Neural cell (in vitro differentiated cells): ENCODE measurements around the gene APRT. TPM values are rescaled to one million over a fixed set of nuclear protein-coding genes. Genes with fewer than 3 reads are reported as not detected.
A peak's percentile ranks its signal among the peaks of the same experiment; 100 is the strongest.

Source experiments
- H2AFZ ChIP-seq: fragments of 200-600, 300-800 bp; sonication (generic), shearing (Covaris generic); 2 replicates; pipeline ENCODE4 v1.6.0; 2014; ENCODE audit warnings: low read depth, mild to moderate bottlenecking, antibody characterized with exemption, low read length, moderate library complexity
- H3F3A ChIP-seq: fragments of 200-600 bp; shearing (Covaris generic); 2 replicates; pipeline ENCODE4 v1.6.1; 2016; ENCODE audit warnings: mild to moderate bottlenecking, moderate library complexity, mixed read lengths, antibody characterized with exemption, low read length; ENCODE audit not compliant: insufficient read depth, poor library complexity, severe bottlenecking
- H3K27ac ChIP-seq: fragments of 200-600, 300-800 bp; sonication (generic), shearing (Covaris generic); 2 replicates; pipeline ENCODE4 v1.5.1; 2014; ENCODE audit warnings: mild to moderate bottlenecking, low read length, moderate library complexity
- H3K27me3 ChIP-seq: fragments of 300-800, 200-600 bp; sonication (generic), shearing (Covaris generic); 2 replicates; pipeline ENCODE4 v1.6.0; 2014; ENCODE audit warnings: mild to moderate bottlenecking, low read depth, low read length, moderate library complexity; ENCODE audit not compliant: insufficient read depth
- H3K36me3 ChIP-seq: fragments of 300-800, 200-600 bp; sonication (generic), shearing (Covaris generic); 2 replicates; pipeline ENCODE4 v1.5.1; 2014; ENCODE audit warnings: mild to moderate bottlenecking, antibody characterized with exemption, low read length, moderate library complexity; ENCODE audit not compliant: insufficient read depth
- H3K4me2 ChIP-seq: fragments of 300-800, 200-600 bp; sonication (generic), shearing (Covaris generic); 2 replicates; pipeline ENCODE4 v1.6.0; 2014; ENCODE audit warnings: mild to moderate bottlenecking, low read length
- H3K4me3 ChIP-seq: fragments of 300-800, 200-600 bp; sonication (generic), shearing (Covaris generic); 2 replicates; pipeline ENCODE4 v1.5.1; 2014; ENCODE audit warnings: mild to moderate bottlenecking, low read length, moderate library complexity
- H3K79me2 ChIP-seq: fragments of 200-600 bp; shearing (Covaris generic); replicated peaks from 2 replicates; pipeline ENCODE4 v1.6.0; 2014; ENCODE audit warnings: mild to moderate bottlenecking, low read length, moderate library complexity; ENCODE audit not compliant: insufficient read depth
- H3K9ac ChIP-seq: fragments of 300-800, 200-600 bp; sonication (generic), shearing (Covaris generic); 2 replicates; pipeline ENCODE4 v1.6.1; 2016; ENCODE audit warnings: mild to moderate bottlenecking, low read length, mixed read lengths
- H3K9me2 ChIP-seq: fragments of 200-600 bp; shearing (Covaris generic); 2 replicates; pipeline ENCODE4 v1.6.1; 2016; ENCODE audit warnings: mild to moderate bottlenecking, low read length, mixed read lengths; ENCODE audit not compliant: insufficient read depth
- H3K9me3 ChIP-seq: fragments of 200-600, 300-800 bp; sonication (generic), shearing (Covaris generic); 2 replicates; pipeline ENCODE4 v1.6.1; 2016; ENCODE audit warnings: mild to moderate bottlenecking, mixed run types, low read length, moderate library complexity, mixed read lengths
- H4K20me1 ChIP-seq: fragments of 200-600 bp; shearing (Covaris generic); 2 replicates; pipeline ENCODE4 v1.6.1; 2016; ENCODE audit warnings: mild to moderate bottlenecking, mixed run types; ENCODE audit not compliant: insufficient read depth
- EP300 ChIP-seq: fragments of 450-650 bp; conservative IDR thresholded peaks from 2 replicates; pipeline ENCODE4 v1.6.1; 2014; ENCODE audit warnings: antibody characterized with exemption, mild to moderate bottlenecking, moderate library complexity; ENCODE audit not compliant: poor library complexity, severe bottlenecking
- EZH2 ChIP-seq: fragments of 200-600, 300-800 bp; shearing (Covaris generic), sonication (generic); IDR thresholded peaks from 2 replicates; pipeline ENCODE4 v1.6.1; 2014; ENCODE audit warnings: antibody characterized with exemption, low read length, borderline replicate concordance, mild to moderate bottlenecking; ENCODE audit not compliant: insufficient read depth, poor library complexity, severe bottlenecking
- MXI1 ChIP-seq: fragments of 450-650 bp; conservative IDR thresholded peaks from 2 replicates; pipeline ENCODE4 v1.6.1; 2014; ENCODE audit warnings: antibody characterized with exemption, mild to moderate bottlenecking; ENCODE audit not compliant: poor library complexity, severe bottlenecking
- POLR2AphosphoS5 ChIP-seq: IDR thresholded peaks from 2 replicates; pipeline ENCODE4 v1.6.1; 2012
- RAD21 ChIP-seq: fragments of 450-650 bp; conservative IDR thresholded peaks from 2 replicates; pipeline ENCODE4 v1.6.1; 2014; ENCODE audit warnings: antibody characterized with exemption, mild to moderate bottlenecking, moderate library complexity
- SMC3 ChIP-seq: fragments of 450-650 bp; conservative IDR thresholded peaks from 2 replicates; pipeline ENCODE4 v1.6.1; 2014; ENCODE audit warnings: antibody characterized with exemption, mild to moderate bottlenecking, moderate library complexity; ENCODE audit not compliant: poor library complexity
- TAF1 ChIP-seq: IDR thresholded peaks from 2 replicates; pipeline ENCODE4 v1.6.1; 2012; ENCODE audit warnings: low read depth
- polyA plus RNA-seq: library from polyadenylated mRNA; depleted of rRNA; stranded (reverse); fragments of >200 nt; gene quantifications from 2 replicates; pipeline ENCODE4 v1.2.3, GENCODE V29; 2014
- TF ChIP-seq, protein P1 (sequence below): fragments of 450-650 bp; IDR thresholded peaks from 2 replicates; pipeline ENCODE4 v1.5.1; 2014; ENCODE audit warnings: antibody characterized with exemption, mild to moderate bottlenecking, moderate library complexity; ENCODE audit not compliant: poor library complexity, severe bottlenecking
- TF ChIP-seq, protein P2 (sequence below): IDR thresholded peaks from 2 replicates; pipeline ENCODE4 v1.6.1; 2012; ENCODE audit warnings: borderline replicate concordance

APRT gene
- polyA plus RNA-seq, 1 donor from 2014 or later: 52.0 TPM

DNA sequence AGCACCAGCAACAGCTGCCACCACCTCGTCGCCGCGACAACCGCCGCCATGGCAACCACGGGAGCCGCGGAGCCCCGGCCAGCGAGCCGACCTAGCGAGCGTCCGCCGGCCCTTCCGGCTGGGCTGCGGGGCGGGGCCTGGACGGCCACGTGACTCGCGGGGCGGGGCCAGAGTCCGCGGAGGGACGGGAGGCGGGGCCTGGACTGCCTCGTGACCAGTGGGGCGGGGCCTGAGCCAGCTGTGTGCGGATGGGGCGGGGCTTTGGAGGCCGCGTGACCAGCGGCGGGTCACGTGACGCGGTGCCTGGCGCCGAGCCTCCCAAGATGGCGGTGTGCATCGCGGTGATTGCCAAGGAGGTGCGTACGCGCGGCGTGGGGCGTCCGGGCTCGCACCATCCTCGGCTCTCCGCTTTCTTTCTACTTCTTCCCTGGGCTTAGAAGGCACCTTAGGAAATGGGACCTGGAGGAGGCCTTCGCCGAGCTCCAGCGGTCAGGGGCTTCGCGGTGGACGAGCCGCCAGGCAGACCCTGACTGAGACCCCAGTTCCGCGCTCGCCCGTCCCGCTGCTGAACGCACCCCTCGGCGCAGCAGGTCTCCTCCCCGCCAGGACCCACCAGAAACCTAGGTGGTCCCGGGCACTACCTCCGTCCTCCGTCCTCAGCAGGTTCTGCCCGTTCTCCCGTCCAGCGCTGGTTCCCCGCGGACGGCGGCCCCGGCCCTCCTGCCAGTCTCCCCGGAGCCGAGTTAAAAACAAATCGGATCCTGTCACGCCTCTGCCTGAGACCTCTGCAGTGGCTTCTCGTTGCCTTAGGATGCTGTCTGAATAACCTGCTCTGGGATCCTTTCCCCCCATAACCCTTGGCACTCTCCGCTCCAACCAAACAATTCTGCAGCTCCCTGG, 45.4 kb upstream of the APRT start, which contains the start of the genes GALNS and TRAPPC2L:
Gene GALNS (minus strand): TSS at position 120 of the 900 bp plus-strand sequence. CDS start 70 bp downstream, at position 50.
Gene TRAPPC2L (plus strand): TSS at position 300 of the 900 bp plus-strand sequence. CDS start 24 bp downstream, at position 324.
- H3K27ac ChIP-seq: peak within 1 kb of the TSS; percentile 48
- H3K4me3 ChIP-seq: peak within 1 kb of the TSS; percentile 82
- no peaks in the 10 kb centered on the region for H3K9me3 ChIP-seq
- H3K27me3 ChIP-seq: no peaks in the 10 kb centered on the region
- H3K9ac ChIP-seq: peak within 1 kb of the TSS; percentile 74
- H3K79me2 ChIP-seq: no peaks in the 10 kb centered on the region
- no peaks in the 10 kb centered on the region for H3K36me3 ChIP-seq
- TF ChIP-seq MXI1 (peak; percentile 94), SMC3 (peak; percentile 26), EP300 (peak; percentile 8), RAD21 (no peak), POLR2AphosphoS5 (peak; percentile 94), TAF1 (peak; percentile 83)
- TF ChIP-seq, protein P1, sequence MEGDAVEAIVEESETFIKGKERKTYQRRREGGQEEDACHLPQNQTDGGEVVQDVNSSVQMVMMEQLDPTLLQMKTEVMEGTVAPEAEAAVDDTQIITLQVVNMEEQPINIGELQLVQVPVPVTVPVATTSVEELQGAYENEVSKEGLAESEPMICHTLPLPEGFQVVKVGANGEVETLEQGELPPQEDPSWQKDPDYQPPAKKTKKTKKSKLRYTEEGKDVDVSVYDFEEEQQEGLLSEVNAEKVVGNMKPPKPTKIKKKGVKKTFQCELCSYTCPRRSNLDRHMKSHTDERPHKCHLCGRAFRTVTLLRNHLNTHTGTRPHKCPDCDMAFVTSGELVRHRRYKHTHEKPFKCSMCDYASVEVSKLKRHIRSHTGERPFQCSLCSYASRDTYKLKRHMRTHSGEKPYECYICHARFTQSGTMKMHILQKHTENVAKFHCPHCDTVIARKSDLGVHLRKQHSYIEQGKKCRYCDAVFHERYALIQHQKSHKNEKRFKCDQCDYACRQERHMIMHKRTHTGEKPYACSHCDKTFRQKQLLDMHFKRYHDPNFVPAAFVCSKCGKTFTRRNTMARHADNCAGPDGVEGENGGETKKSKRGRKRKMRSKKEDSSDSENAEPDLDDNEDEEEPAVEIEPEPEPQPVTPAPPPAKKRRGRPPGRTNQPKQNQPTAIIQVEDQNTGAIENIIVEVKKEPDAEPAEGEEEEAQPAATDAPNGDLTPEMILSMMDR: no peak
- TF ChIP-seq, protein P2, sequence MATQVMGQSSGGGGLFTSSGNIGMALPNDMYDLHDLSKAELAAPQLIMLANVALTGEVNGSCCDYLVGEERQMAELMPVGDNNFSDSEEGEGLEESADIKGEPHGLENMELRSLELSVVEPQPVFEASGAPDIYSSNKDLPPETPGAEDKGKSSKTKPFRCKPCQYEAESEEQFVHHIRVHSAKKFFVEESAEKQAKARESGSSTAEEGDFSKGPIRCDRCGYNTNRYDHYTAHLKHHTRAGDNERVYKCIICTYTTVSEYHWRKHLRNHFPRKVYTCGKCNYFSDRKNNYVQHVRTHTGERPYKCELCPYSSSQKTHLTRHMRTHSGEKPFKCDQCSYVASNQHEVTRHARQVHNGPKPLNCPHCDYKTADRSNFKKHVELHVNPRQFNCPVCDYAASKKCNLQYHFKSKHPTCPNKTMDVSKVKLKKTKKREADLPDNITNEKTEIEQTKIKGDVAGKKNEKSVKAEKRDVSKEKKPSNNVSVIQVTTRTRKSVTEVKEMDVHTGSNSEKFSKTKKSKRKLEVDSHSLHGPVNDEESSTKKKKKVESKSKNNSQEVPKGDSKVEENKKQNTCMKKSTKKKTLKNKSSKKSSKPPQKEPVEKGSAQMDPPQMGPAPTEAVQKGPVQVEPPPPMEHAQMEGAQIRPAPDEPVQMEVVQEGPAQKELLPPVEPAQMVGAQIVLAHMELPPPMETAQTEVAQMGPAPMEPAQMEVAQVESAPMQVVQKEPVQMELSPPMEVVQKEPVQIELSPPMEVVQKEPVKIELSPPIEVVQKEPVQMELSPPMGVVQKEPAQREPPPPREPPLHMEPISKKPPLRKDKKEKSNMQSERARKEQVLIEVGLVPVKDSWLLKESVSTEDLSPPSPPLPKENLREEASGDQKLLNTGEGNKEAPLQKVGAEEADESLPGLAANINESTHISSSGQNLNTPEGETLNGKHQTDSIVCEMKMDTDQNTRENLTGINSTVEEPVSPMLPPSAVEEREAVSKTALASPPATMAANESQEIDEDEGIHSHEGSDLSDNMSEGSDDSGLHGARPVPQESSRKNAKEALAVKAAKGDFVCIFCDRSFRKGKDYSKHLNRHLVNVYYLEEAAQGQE: peak; percentile 78
- H3F3A ChIP-seq: no peaks in the 10 kb centered on the region
- H3K9me2 ChIP-seq: no peaks in the 10 kb centered on the region
- H4K20me1 ChIP-seq: no peaks in the 10 kb centered on the region
- peak within 1 kb of the TSS; percentile 89 for H3K4me2 ChIP-seq
- peak within 1 kb of the TSS; percentile 62 for H2AFZ ChIP-seq

DNA sequence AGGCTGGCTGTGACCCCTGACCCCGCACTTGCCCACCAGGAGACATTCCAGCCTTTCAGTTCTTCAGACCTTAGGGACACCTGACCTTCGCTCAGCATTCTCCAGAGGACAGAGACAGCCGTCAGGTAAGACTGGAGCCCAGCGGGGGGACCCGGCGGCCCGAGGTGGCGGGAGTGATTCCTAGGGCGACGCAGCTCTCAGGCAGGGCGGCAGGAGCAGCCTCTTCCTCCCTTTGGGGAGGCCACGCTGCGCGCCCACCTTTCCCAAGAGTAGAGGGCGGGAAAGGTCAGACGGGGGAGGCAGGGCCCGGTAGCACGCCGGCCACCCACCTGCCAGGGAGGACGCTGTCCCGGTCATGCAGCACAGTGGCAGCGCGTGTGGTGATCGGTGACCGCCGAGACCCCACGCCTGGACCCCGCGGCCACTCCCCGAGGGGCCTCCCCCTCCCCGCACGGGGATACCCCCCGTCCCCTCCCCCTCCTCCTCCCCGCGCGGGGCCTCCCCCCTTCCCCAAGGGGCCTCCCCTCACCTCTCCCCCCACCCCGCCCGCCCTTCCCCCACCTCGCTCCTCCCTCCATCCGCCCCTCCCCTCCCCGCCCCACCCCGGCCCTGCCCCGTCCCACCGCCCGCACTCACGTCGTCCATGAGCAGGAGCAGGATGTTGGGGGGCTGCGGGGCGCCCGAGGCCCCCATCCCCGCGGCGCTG, 44.5 kb upstream of the APRT start:
- H3K4me2 ChIP-seq: peak overlapping the region; percentile 42
- no peak overlapping the region for H3K27ac ChIP-seq
- H3K9ac ChIP-seq: peak overlapping the region; percentile 74
- H3K36me3 ChIP-seq: no peaks in the 10 kb centered on the region
- H3K4me3 ChIP-seq: peak overlapping the region; percentile 82
- H3K27me3 ChIP-seq: no peaks in the 10 kb centered on the region
- H3K9me3 ChIP-seq: no peaks in the 10 kb centered on the region
- no peaks in the 10 kb centered on the region for H3K79me2 ChIP-seq
- H3K9me2 ChIP-seq: no peaks in the 10 kb centered on the region
- no peaks in the 10 kb centered on the region for H4K20me1 ChIP-seq
- H3F3A ChIP-seq: no peaks in the 10 kb centered on the region
- no peak overlapping the region for H2AFZ ChIP-seq
- no peak for TF ChIP-seq EZH2
- TF ChIP-seq TAF1: no peak
- no peak for TF ChIP-seq EP300
- TF ChIP-seq, protein P1: no peak
- TF ChIP-seq MXI1: no peak
- TF ChIP-seq POLR2AphosphoS5: no peak
- TF ChIP-seq, protein P2: no peak
- TF ChIP-seq RAD21: no peak
- TF ChIP-seq SMC3: no peak
